PC-9 (cell line): Measurements from ENCODE around the gene CHKB. TPM values are rescaled to one million over a fixed set of nuclear protein-coding genes. Genes with fewer than 3 reads are reported as not detected.

Experiments used
- BruUV-seq: library from RNA; stranded (reverse); fragments of 400-500 nt; replicated peaks from 2 replicates; lab custom pipeline; 2021; lab: Mats Ljungman, UMichigan
- CTCF ChIA-PET: fragments of 300-600 bp; sonication (Branson Sonifier 250); formaldehyde crosslinking; loops from one replicate; lab custom pipeline; 2022; ENCODE audit warnings: antibody characterized with exemption; lab: Charles Lee
- POLR2A ChIA-PET: fragments of 300-600 bp; sonication (Branson Sonifier 250); formaldehyde crosslinking; loops from one replicate; lab custom pipeline; 2022; ENCODE audit warnings: antibody characterized with exemption; ENCODE audit not compliant: unreplicated experiment; lab: Charles Lee
- DNase-seq, 2 experiments: peaks; one replicate each; pipeline versions ENCODE4 v3.0.0 to v3.0.0-alpha.2; 2015 to 2022; ENCODE audit warnings: mixed read lengths in 1 of 2
- H2AFZ ChIP-seq: fragments of 200-600 bp; sonication (generic); 2 replicates; pipeline ENCODE4 v1.8.1; 2017; ENCODE audit warnings: antibody characterized with exemption
- H3F3A ChIP-seq: fragments of 200-600 bp; sonication (generic); 2 replicates; pipeline ENCODE4 v1.8.1; 2017; ENCODE audit warnings: antibody characterized with exemption, mild to moderate bottlenecking, low read depth; ENCODE audit not compliant: insufficient read depth
- H3K27ac ChIP-seq: fragments of 200-600 bp; sonication (generic); 2 replicates; pipeline ENCODE4 v1.6.1; 2016; ENCODE audit warnings: mixed run types
- H3K27me3 ChIP-seq: fragments of 200-600 bp; sonication (generic); 2 replicates; pipeline ENCODE4 v1.6.1; 2016; ENCODE audit warnings: low read depth, mixed run types; ENCODE audit not compliant: insufficient read depth
- H3K36me3 ChIP-seq: fragments of 200-600 bp; sonication (generic); 2 replicates; pipeline ENCODE4 v1.6.1; 2016; ENCODE audit warnings: low read depth, mixed run types
- H3K4me1 ChIP-seq: fragments of 200-600 bp; sonication (generic); replicated peaks from 2 replicates; pipeline ENCODE4 v1.6.1; 2016; ENCODE audit warnings: mixed run types; ENCODE audit not compliant: insufficient read depth
- H3K4me2 ChIP-seq: fragments of 200-600 bp; sonication (generic); 2 replicates; pipeline ENCODE4 v1.6.1; 2017; ENCODE audit warnings: mixed run types
- H3K4me3 ChIP-seq: fragments of 200-600 bp; sonication (generic); 2 replicates; pipeline ENCODE4 v1.6.1; 2016; ENCODE audit warnings: mixed run types
- H3K79me2 ChIP-seq: fragments of 200-600 bp; sonication (generic); 2 replicates; pipeline ENCODE4 v1.6.1; 2017; ENCODE audit warnings: low read depth, mixed run types
- H3K9me2 ChIP-seq: fragments of 200-600 bp; sonication (generic); 2 replicates; pipeline ENCODE4 v1.8.1; 2017; ENCODE audit warnings: mild to moderate bottlenecking; ENCODE audit not compliant: insufficient read depth
- H3K9me3 ChIP-seq: fragments of 200-600 bp; sonication (generic); 2 replicates; pipeline ENCODE4 v1.8.1; 2016; ENCODE audit warnings: low read depth; ENCODE audit not compliant: insufficient read depth
- H4K20me1 ChIP-seq: fragments of 200-600 bp; sonication (generic); 2 replicates; pipeline ENCODE4 v1.8.1; 2017; ENCODE audit not compliant: insufficient read depth
- EZH2 ChIP-seq: fragments of 200-600 bp; sonication (generic); IDR thresholded peaks from 2 replicates; pipeline ENCODE4 v1.8.0; 2017; ENCODE audit warnings: antibody characterized with exemption, low read depth
- intact Hi-C: fragments of 100-400 bp; cut with micrococcal nuclease; formaldehyde crosslinking; loops from one replicate; pipeline ENCODE4 v1.10.0; 2022; ENCODE audit not compliant: unreplicated experiment
- total RNA-seq: library from RNA; stranded (reverse); gene quantifications from 2 replicates; pipeline ENCODE4 v1.2.3, GENCODE V29; 2021
- TF ChIP-seq, protein P1 (sequence below): fragments of 200-600 bp; sonication (generic); conservative IDR thresholded peaks from 2 replicates; pipeline ENCODE4 v1.6.1; 2017; ENCODE audit warnings: mixed run types, antibody characterized with exemption, mild to moderate bottlenecking, moderate library complexity

Gene CHKB
- total RNA-seq, 1 experiment from 2014 or later: 60.0 TPM

DNA sequence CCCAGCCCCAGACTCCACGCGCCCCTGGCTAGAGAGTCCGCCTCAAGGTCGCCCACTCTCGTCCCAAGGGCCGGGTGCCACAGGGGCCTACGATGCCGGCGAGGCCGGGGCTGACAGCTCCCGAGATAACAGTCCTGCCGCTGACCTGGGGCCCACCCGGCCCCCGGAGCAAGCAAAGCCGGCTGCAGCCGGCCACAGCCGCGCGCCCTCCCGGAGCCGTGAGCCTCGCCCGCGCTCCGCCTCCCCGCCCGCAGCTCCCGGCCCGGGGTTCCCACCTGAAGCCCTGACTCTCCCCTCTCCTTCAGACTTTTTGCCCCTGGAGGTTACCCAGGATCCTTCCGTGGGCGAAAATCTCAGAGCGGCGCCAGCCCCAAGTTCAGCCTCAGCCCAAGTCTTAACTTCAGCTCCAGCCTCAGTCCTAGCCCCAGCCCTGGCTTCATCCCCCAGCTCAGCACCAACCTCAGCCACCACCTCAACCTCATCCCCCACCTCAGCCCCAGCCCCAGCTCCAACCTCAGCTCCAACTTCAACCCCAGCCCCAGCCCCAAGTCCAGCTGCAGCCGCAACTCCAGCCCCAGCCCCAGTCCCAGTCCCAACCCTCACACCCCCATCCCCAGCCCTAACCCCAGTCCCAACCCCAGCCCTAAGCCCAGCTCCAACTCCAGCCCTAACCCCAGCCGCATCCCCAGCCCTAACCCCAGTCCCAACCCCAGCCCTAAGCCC is 35.2 kb downstream of the CHKB start:
- CTCF ChIA-PET: interaction anchor here (0.6 kb wide), 1 partner anchor 580 kb away, joined by 5 read pairs; no protein-coding TSS in a partner anchor
- Histone ChIP-seq H3K27me3 (no peaks in the 10 kb centered on the region), H3K27ac (no peak overlapping the region), H3K79me2 (no peaks in the 10 kb centered on the region), H2AFZ (no peak overlapping the region), H3K36me3 (no peaks in the 10 kb centered on the region), H3K4me2 (no peak overlapping the region), H3F3A (peaks cover 27% of the 10 kb centered on the region), H3K9me2 (no peaks in the 10 kb centered on the region), H4K20me1 (no peaks in the 10 kb centered on the region), H3K9me3 (no peaks in the 10 kb centered on the region), H3K4me1 (peaks cover 36% of the 10 kb centered on the region), H3K4me3 (no peak overlapping the region)
- intact Hi-C loops: no loop called here
- TF ChIP-seq, protein P1, sequence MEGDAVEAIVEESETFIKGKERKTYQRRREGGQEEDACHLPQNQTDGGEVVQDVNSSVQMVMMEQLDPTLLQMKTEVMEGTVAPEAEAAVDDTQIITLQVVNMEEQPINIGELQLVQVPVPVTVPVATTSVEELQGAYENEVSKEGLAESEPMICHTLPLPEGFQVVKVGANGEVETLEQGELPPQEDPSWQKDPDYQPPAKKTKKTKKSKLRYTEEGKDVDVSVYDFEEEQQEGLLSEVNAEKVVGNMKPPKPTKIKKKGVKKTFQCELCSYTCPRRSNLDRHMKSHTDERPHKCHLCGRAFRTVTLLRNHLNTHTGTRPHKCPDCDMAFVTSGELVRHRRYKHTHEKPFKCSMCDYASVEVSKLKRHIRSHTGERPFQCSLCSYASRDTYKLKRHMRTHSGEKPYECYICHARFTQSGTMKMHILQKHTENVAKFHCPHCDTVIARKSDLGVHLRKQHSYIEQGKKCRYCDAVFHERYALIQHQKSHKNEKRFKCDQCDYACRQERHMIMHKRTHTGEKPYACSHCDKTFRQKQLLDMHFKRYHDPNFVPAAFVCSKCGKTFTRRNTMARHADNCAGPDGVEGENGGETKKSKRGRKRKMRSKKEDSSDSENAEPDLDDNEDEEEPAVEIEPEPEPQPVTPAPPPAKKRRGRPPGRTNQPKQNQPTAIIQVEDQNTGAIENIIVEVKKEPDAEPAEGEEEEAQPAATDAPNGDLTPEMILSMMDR: no peak
- no peak for TF ChIP-seq EZH2
- DNase-seq: no peak
- no TSS peak for BruUV-seq
- POLR2A ChIA-PET: no interaction called here

GRCh38 chr22:50546326-50547262 is 36.1 kb downstream of the CHKB start:
- peak overlapping the region; percentile 71 for H3K4me2 ChIP-seq
- POLR2A ChIA-PET: no interaction called here

More at GRCh38 chr22:50546326-50547262, 36.1 kb downstream of the CHKB start:
- Histone ChIP-seq H3K9me3 (no peaks in the 10 kb centered on the region), H3K36me3 (no peaks in the 10 kb centered on the region), H3K9me2 (no peaks in the 10 kb centered on the region), H3K27ac (peak overlapping the region; percentile 75), H2AFZ (no peak overlapping the region), H3K4me1 (peaks cover 44% of the 10 kb centered on the region), H3K27me3 (no peaks in the 10 kb centered on the region), H4K20me1 (no peaks in the 10 kb centered on the region), H3K4me3 (peak overlapping the region; percentile 22; the same call in 1 of the 2 replicates), H3F3A (peaks cover 35% of the 10 kb centered on the region), H3K79me2 (no peaks in the 10 kb centered on the region)
- TF ChIP-seq, protein P1: no peak
- TF ChIP-seq EZH2: no peak
- CTCF ChIA-PET: interaction anchor here (1.4 kb wide), 1 partner anchor 16 kb away, joined by 5 read pairs; the partner anchor contains the start of gene SYCE3
- intact Hi-C loops: no loop called here
- BruUV-seq: no TSS peak
- peak in 1 of 2 experiments; percentile 23 for DNase-seq
